ENCODE results near the gene DDR2.

The DDR2 gene

GRCh38 chr1:162627662-162628296 is 4.5 kb upstream of the DDR2 start:
- no peak for DNase-seq (ENCODE audit: low read depth, low spot score)
- H3K27ac ChIP-seq = no peak overlapping the region

GRCh38 chr1:162629077-162629627 is 3.1 kb upstream of the DDR2 start:
- DNase-seq (ENCODE audit: low read depth, low spot score) = no peak
- H3K27ac ChIP-seq = no peak overlapping the region

- no peak for DNase-seq (ENCODE audit: low read depth, low spot score)
- no peak overlapping the region for H3K27ac ChIP-seq
Measured at GRCh38 chr1:162629651-162630050, 2.6 kb upstream of the DDR2 start.

GRCh38 chr1:162631546-162632191 is 595 bp upstream of the DDR2 start:
- no peak overlapping the region for H3K27ac ChIP-seq
- DNase-seq (ENCODE audit: low read depth, low spot score) = no peak

- H3K27ac ChIP-seq = no peak overlapping the region
- no peak for DNase-seq (ENCODE audit: low read depth, low spot score)
Measured at GRCh38 chr1:162632698-162633080, 425 bp downstream of the DDR2 start.

GRCh38 chr1:162633081-162633762 is 958 bp downstream of the DDR2 start:
- no peak overlapping the region for H3K27ac ChIP-seq
- DNase-seq (ENCODE audit: low read depth, low spot score) = no peak

- H3K27ac ChIP-seq = no peak overlapping the region
Measured at GRCh38 chr1:162635418-162635817, 3.2 kb downstream of the DDR2 start.

GRCh38 chr1:162639718-162640117 is 7.5 kb downstream of the DDR2 start:
- DNase-seq (ENCODE audit: low read depth, low spot score) = no peak
- no peak overlapping the region for H3K27ac ChIP-seq

More at GRCh38 chr1:162635418-162635817, 3.2 kb downstream of the DDR2 start:
- DNase-seq (ENCODE audit: low read depth, low spot score) = no peak

- DNase-seq (ENCODE audit: low read depth, low spot score) = no peak
- H3K27ac ChIP-seq = no peak overlapping the region
Measured at GRCh38 chr1:162641114-162641513, 8.8 kb downstream of the DDR2 start.

- H3K27ac ChIP-seq = no peak overlapping the region
- no peak for DNase-seq (ENCODE audit: low read depth, low spot score)
Measured at GRCh38 chr1:162644986-162645314, 12.7 kb downstream of the DDR2 start.

GRCh38 chr1:162645666-162646065 is 13.4 kb downstream of the DDR2 start:
- no peak for DNase-seq (ENCODE audit: low read depth, low spot score)
- no peak overlapping the region for H3K27ac ChIP-seq

- no peak for DNase-seq (ENCODE audit: low read depth, low spot score)
- H3K27ac ChIP-seq = no peak overlapping the region
Measured at GRCh38 chr1:162649583-162649982, 17.3 kb downstream of the DDR2 start.

GRCh38 chr1:162654915-162655620 is 22.8 kb downstream of the DDR2 start:
- DNase-seq (ENCODE audit: low read depth, low spot score) = no peak
- H3K27ac ChIP-seq = no peak overlapping the region

GRCh38 chr1:162656266-162656665 is 24.0 kb downstream of the DDR2 start:
- H3K27ac ChIP-seq = no peak overlapping the region
- no peak for DNase-seq (ENCODE audit: low read depth, low spot score)

GRCh38 chr1:162660574-162660973 is 28.3 kb downstream of the DDR2 start:
- no peak overlapping the region for H3K27ac ChIP-seq
- DNase-seq (ENCODE audit: low read depth, low spot score) = no peak

GRCh38 chr1:162661336-162661735 is 29.1 kb downstream of the DDR2 start:
- DNase-seq (ENCODE audit: low read depth, low spot score) = no peak
- H3K27ac ChIP-seq = no peak overlapping the region

GRCh38 chr1:162662013-162662412 is 29.7 kb downstream of the DDR2 start:
- DNase-seq (ENCODE audit: low read depth, low spot score) = no peak
- H3K27ac ChIP-seq = no peak overlapping the region

- no peak overlapping the region for H3K27ac ChIP-seq
- DNase-seq (ENCODE audit: low read depth, low spot score) = no peak
Measured at GRCh38 chr1:162663086-162663485, 30.8 kb downstream of the DDR2 start.

GRCh38 chr1:162663589-162664106 is 31.4 kb downstream of the DDR2 start:
- DNase-seq (ENCODE audit: low read depth, low spot score) = no peak
- H3K27ac ChIP-seq = no peak overlapping the region

- no peak overlapping the region for H3K27ac ChIP-seq
- no peak for DNase-seq (ENCODE audit: low read depth, low spot score)
Measured at GRCh38 chr1:162666006-162666645, 33.9 kb downstream of the DDR2 start.

Measured in epithelial cell of prostate (primary cell).